Choroid plexus epithelial cell (primary cell): ENCODE results near the gene MIOX.

Source experiments
- DNase-seq: peaks from one replicate; pipeline ENCODE4 v3.0.0-alpha.2; 2010; ENCODE audit warnings: low read depth
- H3K4me3 ChIP-seq: 2 replicates; pipeline ENCODE4 v1.5.1; 2011; ENCODE audit warnings: low read depth, mild to moderate bottlenecking, control low read depth, low read length, moderate library complexity
- TF ChIP-seq, protein P1 (sequence below): conservative IDR thresholded peaks from 2 replicates; pipeline ENCODE4 v1.5.1; 2011; ENCODE audit warnings: low read depth, mild to moderate bottlenecking, control low read depth, inconsistent platforms, low read length, moderate library complexity

The MIOX gene

DNA sequence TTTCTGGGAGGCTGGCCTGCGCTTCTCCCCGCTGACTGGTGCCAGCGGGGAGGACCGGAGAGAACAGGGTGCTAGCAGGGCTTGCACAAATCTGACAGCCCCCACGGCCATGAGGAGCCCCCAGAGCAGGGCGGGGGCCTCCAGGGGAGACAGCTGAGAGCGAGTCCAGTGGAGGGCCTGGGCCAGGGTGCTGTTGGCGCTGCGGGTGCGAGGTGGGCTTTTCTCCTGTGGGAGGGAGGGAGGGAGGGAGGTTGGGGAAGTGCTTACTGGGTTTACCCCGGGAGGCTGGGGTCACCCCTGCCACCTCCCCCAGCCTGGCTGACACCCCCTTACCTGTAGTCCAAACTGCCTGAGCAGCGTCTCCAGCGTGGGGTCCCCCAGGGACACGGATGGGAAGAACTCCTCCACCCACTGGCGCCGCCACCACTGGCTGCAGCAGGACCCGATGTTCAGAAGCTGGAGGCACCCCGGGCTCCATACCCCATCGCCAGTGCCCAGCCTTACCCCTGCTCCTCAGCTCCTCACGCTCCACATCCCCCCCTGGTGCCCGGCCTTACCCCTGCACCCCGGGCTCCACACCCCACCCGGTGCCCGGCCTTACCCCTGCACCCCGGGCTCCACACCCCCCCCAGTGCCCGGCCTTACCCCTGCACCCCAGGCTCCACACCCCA is 17.0 kb downstream of the MIOX start:
- no peak overlapping the region for H3K4me3 ChIP-seq
- no peak for DNase-seq
- TF ChIP-seq, protein P1, sequence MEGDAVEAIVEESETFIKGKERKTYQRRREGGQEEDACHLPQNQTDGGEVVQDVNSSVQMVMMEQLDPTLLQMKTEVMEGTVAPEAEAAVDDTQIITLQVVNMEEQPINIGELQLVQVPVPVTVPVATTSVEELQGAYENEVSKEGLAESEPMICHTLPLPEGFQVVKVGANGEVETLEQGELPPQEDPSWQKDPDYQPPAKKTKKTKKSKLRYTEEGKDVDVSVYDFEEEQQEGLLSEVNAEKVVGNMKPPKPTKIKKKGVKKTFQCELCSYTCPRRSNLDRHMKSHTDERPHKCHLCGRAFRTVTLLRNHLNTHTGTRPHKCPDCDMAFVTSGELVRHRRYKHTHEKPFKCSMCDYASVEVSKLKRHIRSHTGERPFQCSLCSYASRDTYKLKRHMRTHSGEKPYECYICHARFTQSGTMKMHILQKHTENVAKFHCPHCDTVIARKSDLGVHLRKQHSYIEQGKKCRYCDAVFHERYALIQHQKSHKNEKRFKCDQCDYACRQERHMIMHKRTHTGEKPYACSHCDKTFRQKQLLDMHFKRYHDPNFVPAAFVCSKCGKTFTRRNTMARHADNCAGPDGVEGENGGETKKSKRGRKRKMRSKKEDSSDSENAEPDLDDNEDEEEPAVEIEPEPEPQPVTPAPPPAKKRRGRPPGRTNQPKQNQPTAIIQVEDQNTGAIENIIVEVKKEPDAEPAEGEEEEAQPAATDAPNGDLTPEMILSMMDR, result no peak

DNA sequence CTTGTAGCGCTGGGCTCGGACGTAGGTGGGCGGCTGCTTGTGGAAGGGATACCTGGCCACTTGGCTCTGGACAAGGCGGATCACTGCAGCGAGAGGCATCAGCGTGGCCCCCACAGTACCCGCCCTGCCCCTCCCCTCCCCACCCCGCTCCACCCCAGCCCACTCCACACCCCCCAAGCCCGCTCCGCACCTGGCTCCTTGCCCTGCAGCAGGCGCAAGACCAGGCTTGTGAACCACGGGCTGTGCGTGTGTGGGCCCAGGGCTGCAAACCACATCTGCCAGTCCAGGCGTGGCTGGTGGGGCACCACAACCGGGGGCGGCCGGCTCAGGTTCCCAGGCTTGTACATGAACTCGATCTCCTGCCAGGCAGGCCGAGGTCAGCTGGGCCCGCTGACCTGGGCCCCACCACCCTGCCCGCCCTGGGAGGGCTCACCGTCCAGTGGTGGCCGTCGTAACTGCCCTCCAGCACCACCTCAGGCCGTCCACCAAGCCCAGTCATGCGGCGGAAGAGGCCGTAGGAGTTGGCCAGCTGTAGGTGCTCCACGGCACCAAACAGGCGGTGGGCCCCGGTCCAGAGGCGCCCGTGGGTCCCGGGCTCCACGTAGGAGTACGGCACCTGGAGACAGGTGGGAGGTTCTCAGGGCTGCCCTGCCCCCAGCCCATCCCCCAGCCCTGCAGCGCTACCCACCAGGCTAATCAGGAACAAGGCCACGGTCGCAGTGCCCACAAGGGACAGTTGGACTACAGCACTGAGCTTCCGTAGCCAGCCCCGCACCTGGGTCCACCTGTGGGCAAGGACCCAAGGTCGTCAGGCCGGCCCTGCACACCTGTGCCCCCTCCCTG is 17.9 kb downstream of the MIOX start:
- no peak for DNase-seq
- TF ChIP-seq, protein P1, result no peak
- H3K4me3 ChIP-seq, result no peak overlapping the region

DNA sequence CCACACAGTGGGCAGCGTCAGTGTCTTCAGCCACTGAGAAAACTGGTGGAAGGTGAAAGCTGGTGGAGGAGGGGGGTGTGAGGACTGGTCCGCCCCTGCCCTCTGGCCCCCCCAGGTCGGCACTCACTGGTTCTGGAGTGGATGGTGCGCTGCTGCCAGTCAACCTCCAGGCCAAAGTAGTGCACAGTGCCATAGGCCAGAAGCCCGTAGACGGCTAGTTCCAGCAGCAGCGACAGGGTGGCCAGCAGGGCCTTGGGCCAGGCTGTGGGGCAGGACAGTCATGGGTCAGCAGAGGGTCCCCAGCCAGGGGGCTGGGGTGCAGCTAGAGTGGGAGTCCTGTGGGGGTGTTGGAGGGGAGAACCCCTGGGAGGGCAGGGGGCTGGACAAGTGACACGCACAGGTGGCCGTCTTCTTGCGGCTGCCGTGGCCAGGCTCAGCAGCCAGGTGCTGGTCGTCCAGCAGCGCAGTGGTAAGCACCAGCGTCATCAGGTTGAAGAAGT is 18.7 kb downstream of the MIOX start:
- TF ChIP-seq, protein P1, result no peak
- H3K4me3 ChIP-seq, result no peak overlapping the region
- no peak for DNase-seq

DNA sequence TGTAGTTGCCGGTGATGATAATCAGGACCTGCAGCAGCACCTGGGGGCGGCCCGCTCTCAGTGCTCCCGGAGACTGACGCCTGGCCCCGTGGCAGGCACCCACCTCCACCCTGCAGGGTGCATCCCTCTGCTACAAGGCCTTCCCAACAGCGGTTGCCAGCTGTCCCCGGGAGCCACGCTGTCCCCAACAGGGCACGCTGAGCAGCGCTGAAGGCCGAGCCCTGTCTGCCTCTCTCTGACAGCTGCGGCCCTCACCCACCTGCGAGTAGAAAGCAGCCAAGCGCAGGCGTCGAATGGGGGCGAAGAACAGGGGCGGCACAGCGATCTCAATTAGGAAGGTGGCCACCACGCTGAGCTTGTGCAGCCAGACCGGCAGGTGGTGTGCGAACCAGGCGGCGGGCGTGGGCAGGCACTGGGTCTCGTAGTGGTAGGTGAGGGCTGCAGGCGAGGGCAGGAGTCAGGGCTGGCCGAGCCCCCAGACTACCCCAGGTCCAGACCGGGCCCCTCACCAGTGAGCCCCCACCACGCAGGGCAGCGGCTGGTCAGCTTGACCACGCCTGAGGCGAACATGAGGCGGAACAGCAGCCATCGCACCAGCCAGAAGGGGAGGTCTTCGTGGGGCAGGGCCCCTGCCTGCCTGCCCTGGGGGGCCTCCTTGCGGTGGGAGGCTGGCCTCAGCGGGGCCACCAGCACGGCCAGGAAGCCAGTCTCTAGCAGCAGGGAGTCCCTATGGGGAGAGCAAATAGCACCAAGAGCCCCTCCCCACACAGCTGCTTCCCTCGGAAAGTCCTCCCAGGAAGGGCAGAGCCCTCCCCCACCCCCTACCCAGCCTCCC is 19.3 kb downstream of the MIOX start:
- TF ChIP-seq, protein P1, result no peak
- peak overlapping the region; percentile 95 for H3K4me3 ChIP-seq

DNA sequence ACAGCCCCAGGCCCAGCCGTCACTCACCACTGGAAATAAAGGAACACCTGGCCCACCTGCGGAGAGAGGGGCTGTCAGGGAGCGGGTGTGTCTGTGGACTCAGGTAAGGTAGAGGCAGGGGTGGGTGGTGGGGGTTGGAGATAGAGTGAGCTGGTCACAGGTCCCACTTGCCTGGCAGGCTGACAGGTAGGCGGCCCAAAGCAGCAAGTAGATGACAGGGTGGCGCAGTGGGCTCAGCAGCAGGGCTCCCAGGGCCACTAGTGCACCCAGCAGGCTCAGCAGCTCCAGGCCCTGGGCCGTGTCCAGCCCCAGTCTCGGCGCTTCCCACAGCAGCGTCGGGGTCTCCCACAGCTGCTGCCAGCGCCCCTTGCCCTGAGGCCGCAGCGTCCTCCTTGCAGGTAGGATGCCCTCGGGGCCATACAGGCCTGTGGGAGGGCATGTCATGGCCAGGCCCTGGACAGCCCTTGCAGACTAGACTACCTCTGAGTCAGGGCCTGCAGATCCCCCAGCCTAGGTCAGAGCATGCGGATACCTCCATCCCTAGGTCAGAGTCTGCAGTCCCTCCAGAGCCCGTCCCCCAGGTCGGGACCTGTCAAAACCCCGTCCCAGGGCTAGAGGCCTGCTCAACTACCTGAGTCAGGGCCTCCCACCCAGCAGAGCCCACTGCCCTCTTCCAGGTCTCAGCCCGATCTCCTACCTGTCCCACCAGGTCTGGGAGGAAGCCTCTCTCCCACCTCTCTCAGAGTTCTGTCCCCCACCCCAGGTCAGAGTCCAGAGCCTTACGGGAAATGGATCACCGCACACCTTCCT is 20.2 kb downstream of the MIOX start:
- peak overlapping the region; percentile 95 for H3K4me3 ChIP-seq
- no peak for DNase-seq
- TF ChIP-seq, protein P1, result no peak

More for the DNA sequence above, 19.3 kb downstream of the MIOX start:
- DNase-seq, result no peak

DNA sequence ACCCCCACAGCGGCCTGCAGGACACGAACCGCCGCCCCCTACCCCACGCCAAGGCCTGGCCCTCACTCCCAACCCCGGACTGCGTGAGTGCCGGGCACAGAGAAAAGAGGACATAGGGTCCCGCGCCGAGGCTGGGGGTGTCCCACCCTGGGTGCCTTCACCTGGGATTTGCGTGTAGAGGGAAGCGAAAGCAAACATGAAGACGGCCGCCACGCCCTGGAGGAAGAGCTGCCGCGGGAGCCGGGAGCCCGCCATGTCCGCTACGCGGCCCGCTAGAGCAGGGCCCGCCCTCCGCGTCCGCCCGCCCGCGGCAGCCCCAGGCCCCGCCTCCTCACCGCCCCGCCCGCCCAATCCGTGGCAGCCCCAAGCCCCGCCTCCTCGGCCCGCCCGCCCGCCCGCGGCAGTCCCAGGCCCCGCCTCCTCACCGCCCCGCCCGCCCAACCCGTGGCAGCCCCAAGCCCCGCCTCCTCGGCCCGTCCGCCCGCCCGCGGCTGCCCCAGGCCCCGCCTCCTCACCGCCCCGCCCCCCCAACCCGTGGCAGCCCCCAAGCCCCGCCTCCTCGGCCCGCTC is 20.8 kb downstream of the MIOX start, which contains the start of gene LMF2:
Gene LMF2, minus strand, starts transcription at position 282 of the 570 bp plus-strand sequence. Its CDS starts 27 bp downstream, at position 255.
- DNase-seq, result no peak
- TF ChIP-seq, protein P1, result no peak
- H3K4me3 ChIP-seq, result peak within 1 kb of the TSS; percentile 95
